ENCODE measurements around the gene ZNF57. TPM values are rescaled to one million over a fixed set of nuclear protein-coding genes. Genes with fewer than 3 reads are reported as not detected.

ZNF57 gene
- total and polyA plus RNA-seq, 9 of the 15 experiments (the other 6 are each of a cell fraction or from before 2014, with no cell fraction given), result 3.9 to 13.5 (median 7.8) TPM

DNA sequence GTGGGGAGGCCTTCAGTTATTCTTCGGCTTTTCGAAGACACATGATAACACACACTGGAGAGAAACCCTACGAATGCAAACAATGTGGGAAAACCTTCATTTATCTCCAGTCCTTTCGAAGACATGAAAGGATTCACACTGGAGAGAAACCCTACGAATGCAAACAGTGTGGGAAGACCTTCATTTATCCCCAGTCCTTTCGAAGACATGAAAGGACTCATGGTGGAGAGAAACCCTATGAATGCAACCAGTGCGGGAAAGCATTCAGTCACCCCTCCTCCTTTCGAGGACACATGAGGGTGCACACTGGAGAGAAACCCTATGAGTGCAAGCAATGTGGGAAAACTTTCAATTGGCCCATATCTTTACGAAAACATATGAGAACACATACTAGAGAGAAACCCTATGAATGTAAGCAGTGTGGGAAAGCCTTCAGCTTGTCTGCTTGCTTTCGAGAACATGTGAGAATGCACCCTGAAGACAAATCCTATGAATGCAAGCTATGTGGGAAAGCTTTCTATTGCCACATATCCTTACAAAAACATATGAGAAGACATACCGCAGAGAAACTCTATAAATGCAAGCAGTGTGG lies 47.6 kb upstream of the ZNF57 start (continued):
- TF ChIP-seq HDAC2 (IDR thresholded peaks at IDR 0.05) (no peak), NEUROD1 (IDR thresholded peaks at IDR 0.05; ENCODE audit: borderline replicate concordance, low read depth, low read length, partially characterized antibody) (no peak), RBM25 (IDR thresholded peaks at IDR 0.05; ENCODE audit: low read depth, low read length, severe bottlenecking) (peak; percentile 8), CBX1 (IDR thresholded peaks at IDR 0.05; ENCODE audit: low read depth) (peak; percentile 43; the same call in 1 of the 2 replicates), ZNF24 (IDR thresholded peaks at IDR 0.05) (no peak), RFX5 (IDR thresholded peaks at IDR 0.05; ENCODE audit: low read depth, low read length) (no peak), ZNF282 (CRISPR knock-in tag; IDR thresholded peaks at IDR 0.05) (no peak), TRIM24 (IDR thresholded peaks at IDR 0.05) (0 out of 4 replicates have a peak, but pooled peaks of 1 of the 2 experiments have one; percentile 53), ZNF75A (CRISPR knock-in tag; IDR thresholded peaks at IDR 0.05) (peak; percentile 93), GATAD2A (IDR thresholded peaks at IDR 0.05) (no peak), ZNF274 (IDR thresholded peaks at IDR 0.05; ENCODE audit: borderline replicate concordance, low read depth, low read length) (0 out of 2 replicates have a peak, but pooled peaks have one; percentile 51)
- TF ChIP-seq, protein P1, sequence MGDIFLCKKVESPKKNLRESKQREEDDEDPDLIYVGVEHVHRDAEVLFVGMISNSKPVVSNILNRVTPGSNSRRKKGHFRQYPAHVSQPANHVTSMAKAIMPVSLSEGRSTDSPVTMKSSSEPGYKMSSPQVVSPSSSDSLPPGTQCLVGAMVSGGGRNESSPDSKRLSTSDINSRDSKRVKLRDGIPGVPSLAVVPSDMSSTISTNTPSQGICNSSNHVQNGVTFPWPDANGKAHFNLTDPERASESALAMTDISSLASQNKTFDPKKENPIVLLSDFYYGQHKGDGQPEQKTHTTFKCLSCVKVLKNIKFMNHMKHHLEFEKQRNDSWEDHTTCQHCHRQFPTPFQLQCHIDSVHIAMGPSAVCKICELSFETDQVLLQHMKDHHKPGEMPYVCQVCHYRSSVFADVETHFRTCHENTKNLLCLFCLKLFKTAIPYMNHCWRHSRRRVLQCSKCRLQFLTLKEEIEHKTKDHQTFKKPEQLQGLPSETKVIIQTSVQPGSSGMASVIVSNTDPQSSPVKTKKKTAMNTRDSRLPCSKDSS (IDR thresholded peaks at IDR 0.05; ENCODE audit: low read depth, partially characterized antibody), result peak; percentile 91

Measured in K562 (cell line).